Activated CD4-positive, alpha-beta T cell treated with anti-CD3 and anti-CD28 coated beads, Interleukin-10, Interleukin-2, amounts not matched to agents 100 ng/mL and 50 ng/mL, durations not matched to agents 16 hours and 8 hours (primary cell): ENCODE data around the gene ADAT1.
A peak's percentile ranks its signal among the peaks of the same experiment; 100 is the strongest.

Experiments used
- DNase-seq: peaks from one replicate; pipeline ENCODE4 v3.0.0-alpha.2; 2020

Gene ADAT1, protein sequence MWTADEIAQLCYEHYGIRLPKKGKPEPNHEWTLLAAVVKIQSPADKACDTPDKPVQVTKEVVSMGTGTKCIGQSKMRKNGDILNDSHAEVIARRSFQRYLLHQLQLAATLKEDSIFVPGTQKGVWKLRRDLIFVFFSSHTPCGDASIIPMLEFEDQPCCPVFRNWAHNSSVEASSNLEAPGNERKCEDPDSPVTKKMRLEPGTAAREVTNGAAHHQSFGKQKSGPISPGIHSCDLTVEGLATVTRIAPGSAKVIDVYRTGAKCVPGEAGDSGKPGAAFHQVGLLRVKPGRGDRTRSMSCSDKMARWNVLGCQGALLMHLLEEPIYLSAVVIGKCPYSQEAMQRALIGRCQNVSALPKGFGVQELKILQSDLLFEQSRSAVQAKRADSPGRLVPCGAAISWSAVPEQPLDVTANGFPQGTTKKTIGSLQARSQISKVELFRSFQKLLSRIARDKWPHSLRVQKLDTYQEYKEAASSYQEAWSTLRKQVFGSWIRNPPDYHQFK

DNA sequence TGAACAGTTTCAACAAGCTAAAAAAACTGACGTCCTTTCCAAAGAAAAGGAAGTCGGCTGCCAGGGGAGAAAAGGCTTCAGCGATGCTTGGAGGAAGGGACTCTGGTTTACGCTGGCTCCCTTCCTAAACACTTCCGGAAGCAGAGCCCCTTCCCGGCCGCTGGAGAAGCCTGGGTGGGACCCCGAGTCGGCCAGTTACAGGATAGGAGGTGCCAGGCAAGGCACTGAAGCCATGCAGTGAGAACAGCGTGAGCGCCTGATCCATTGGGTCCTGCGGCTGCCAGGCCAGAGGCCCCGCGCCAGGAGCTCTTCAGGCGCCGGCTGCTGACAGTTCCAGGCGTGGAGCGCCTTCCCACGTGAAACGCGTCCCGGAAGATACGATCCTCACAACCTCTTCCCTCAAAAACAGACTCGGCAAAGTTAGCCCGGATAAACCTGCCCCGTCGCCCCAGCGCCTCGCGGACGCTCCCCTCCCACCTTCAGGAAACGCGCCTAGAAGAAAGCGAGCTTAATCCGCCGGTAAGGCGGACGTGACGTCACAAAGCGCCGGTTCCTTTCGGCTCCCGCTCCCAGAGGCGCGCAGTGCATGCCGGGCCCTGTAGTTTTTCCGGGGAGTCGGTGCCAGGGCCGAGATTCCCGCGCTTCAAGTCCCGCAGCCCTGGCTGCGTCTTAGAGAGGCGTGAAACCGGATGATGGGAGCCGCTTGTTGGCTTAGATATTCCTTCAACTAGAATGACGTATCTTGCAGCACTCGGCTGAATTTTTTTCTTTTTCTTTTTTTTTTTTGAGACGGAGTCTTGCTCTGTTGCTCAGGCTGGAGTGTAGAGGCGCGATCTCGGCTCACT is at the start of gene ADAT1:
TSS of gene ADAT1 (minus strand) at position 521 of the 845 bp plus-strand sequence. CDS start 2,482 bp downstream, outside the sequence.
- DNase-seq, result peak; percentile 98

DNA sequence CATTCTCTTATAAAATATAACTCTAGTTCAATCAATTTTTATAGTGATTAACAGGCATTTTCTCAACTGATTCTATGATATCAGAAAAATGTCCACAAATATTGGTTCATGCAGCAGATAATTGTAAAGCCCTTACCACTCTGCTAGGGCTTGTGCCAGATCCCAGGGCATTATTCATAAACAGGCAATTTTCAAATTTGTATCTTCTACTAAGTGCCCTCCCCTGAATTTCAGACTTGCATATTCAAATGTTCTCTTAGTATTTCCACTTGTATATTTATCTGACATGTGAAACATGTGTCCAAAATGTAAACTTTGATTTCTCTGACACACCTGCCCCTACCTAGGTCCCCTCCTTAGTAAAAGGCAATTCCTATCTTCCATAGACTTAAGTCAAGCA is 44.4 kb upstream of the ADAT1 start:
- no peak for DNase-seq

DNA sequence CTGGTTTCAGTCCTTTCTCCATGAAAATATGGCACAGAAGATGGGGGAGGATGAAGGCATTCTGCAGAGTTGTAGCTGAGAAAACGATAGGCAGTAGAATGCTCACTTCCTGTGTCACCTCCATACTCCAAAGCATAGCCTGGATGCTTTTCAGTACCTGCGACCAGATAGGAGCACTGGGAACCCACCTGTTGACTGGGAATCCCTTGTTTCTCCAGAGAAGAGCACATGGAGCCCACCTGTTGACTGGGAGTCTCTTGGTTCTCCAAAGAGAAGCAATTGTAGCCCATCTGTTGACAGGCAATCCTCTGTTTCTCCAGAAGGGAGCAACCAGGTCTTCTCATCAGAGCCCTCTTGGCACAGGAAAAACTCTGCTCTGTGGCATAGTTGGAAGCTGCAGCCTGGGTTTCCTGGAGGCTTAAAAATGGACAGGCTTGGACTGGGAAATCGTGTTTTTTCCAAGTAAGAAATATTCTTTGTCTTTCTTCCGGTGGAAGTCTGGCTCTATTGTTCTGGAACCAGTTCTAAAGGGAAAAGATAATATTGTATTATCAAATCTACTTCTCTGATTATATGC is 37.7 kb upstream of the ADAT1 start:
- no peak for DNase-seq

DNA sequence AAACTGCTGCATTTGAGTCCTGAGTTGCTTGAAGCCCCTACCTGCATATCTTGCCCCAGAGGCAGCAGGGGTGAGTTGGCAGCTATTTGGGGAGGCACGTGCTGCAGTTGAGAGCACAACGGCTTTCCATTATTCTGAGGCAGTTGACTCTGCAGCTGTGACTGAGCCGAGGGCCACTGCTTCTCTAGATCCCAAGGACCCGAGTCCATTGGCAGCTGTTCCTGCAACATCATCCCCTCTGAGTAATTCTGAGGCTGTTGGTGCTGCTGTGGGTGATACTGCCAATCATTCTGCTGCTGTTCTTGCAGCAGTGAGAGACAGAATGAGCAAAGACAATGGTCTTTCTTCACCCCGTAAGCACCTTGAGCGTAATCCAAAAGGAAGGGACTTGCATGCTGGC is 37.2 kb upstream of the ADAT1 start:
- DNase-seq, result no peak

DNA sequence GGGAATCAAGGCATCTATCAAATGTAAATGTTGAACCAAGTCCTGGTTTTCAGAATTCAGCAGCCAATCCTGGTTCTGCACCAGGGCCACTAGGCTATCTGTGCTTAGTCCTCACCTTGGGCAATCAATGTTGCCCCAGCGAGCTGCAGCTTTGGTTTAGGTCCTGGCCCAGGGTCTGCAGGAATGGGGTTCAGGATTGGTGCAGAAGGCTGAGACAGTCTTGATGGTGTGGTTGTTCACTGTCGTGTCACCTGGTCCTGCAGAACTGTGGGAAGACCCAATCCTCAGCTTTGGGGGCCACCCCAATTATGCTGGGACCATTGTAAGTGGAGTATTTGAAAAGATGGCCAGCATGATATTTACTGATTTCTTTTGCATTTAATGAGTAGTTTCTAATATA is 35.1 kb upstream of the ADAT1 start:
- DNase-seq, result no peak

DNA sequence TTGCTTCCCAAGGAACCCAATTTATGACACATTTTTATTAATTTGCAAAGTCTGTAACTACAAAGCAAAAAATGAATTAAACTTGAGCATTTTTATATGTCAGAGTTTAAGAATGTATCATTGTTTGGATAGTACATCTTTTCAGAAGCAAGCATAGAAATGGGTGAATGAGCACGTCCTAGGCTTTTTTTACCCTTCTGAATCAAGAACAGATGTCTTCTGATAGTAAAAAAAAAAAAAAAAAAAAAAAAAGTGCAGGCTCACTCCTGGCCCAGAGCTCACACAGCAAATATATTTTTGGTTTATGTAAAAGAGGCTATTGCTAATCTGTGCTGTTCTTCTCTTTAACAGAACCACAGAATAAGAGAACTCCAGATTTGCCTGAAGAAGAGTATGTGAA is 30.8 kb upstream of the ADAT1 start:
- DNase-seq, result no peak

DNA sequence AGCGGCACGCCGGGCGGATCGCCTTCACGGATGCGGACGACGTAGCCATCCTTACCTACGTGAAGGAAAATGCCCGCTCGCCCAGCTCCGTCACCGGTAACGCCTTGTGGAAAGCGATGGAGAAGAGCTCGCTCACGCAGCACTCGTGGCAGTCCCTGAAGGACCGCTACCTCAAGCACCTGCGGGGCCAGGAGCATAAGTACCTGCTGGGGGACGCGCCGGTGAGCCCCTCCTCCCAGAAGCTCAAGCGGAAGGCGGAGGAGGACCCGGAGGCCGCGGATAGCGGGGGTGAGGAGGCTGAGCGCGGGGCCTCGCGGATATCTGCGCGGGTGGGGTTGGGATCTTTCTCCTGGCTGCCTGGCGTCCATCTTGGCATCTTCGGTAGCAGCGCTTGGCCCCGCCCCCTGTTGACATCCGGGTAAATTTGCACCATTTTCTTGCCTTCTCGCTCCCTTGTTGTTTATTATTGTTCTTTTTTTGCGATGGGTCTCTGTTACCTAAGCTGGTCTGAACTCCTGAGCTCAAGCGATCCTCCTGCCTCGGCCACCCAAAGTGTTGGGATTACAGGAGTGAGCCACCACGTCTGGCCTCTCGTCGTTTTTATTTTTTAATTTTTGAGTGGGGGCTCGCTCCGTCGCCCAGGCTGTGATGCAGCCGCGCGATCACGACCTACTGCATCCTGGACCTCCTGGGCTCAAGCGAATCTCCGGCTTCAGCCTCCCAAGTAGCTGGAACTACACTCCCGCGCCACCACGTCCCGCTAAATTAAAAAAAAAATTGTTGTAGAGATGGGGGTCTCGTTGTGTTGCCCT is 25.4 kb upstream of the ADAT1 start:
- DNase-seq, result peak; percentile 85

DNA sequence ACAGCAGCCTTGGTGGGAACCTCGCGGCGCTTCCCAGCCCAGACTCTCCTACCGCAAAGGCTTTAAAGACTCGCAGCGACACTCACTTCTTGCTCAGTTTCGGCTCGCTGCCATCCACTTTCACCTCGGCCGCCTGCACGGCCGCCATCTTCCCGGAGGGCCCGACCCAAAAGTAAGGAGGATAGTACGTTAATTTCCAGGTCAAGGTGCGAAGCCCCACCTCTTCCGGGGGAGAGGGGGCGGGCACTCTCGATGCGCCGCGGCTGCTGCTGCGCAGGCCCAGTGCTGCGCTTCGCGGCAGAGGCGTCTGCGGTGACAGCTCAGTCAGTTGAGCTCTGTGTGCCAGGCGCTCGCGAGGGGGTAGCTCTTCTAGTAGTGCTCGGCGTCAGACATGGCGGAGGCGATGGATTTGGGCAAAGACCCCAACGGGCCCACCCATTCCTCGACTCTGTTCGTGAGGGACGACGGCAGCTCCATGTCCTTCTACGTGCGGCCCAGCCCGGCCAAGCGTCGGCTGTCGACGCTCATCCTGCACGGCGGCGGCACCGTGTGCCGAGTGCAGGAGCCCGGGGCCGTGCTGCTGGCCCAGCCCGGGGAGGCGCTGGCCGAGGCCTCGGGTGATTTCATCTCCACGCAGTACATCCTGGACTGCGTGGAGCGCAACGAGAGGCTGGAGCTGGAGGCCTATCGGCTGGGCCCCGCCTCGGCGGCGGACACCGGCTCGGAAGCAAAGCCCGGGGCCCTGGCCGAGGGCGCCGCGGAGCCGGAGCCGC is 24.6 kb upstream of the ADAT1 start, which contains the start of the genes KARS1 and TERF2IP:
TSS of gene KARS1 (minus strand) at position 174 of the 773 bp plus-strand sequence. CDS start at position 148, 26 bp downstream.
TSS of gene TERF2IP (plus strand) at position 282 of the 773 bp plus-strand sequence. CDS start at position 392, 110 bp downstream.
- DNase-seq, result peak; percentile 97

DNA sequence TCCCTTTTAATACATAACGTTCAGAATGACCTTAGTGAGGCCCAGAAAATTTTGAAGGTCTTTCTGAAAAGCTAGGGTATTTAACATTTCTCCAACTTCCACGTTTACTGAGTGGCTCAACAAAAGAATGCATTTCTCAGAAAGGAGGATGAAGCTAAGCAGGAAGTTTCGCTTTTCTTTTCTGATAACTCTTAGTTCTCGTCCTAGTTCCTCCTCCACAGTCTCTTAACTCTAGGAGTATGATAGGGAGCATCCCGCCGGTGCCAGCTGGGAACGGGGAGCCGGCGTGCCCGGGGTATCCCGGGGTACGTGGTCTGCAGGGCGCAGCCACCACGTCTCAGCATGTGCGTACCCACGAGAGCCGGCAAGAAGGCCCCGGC is 24.0 kb upstream of the ADAT1 start:
- DNase-seq, result no peak

DNA sequence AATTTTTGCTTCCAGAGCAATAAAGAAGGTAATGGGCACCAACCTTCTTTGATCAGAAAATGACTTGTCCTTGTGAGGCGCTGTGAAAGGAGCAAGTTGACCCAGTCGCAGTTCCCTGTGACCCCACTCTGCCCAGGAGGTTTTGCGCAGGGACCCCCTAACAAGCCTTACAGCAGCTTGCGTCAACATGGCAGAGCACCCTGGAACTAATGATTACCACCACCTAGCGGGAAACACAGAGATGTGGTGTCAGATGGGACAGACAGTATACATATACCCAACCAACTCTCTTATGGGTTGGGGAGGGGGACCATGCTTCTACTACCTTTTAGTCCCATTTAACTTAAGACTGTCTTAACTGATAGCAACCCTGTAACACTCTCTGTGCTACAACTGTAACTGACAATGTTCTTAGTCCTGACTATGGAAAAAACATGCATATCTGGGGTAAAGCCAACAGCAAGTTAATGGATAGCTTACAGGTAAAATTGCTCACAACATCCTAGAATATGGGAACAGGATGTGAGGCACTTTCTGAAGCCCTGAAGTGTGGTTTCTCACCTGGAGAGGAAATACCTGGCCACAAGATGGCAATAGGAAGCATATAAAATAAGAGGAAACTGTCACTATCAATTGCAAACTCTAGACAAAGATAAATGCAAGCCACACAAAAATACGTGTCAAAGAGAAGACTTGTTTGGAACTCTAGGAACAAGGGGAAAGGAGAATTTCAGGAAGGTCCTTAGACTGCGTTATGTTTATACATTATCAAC is 21.3 kb upstream of the ADAT1 start:
- no peak for DNase-seq

DNA sequence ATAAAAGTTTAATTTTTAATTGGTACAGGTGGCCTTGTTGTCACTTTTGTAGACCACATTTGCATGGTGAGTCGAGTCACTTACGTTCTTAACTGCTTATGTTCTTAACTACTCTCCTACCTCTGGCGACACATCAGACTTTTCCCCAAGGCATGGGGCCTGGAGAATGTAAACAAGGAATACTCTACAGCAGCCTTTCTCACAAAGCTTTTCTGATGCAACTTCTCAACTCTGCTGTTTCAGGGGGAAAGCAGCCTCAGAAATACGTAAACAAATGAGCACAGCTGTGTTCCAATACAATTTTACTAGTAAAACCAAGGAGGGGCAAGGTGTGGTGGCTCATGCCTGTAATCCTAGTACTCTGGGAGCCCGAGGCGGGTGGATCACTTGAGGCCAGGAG is 17.5 kb upstream of the ADAT1 start:
- DNase-seq, result no peak

DNA sequence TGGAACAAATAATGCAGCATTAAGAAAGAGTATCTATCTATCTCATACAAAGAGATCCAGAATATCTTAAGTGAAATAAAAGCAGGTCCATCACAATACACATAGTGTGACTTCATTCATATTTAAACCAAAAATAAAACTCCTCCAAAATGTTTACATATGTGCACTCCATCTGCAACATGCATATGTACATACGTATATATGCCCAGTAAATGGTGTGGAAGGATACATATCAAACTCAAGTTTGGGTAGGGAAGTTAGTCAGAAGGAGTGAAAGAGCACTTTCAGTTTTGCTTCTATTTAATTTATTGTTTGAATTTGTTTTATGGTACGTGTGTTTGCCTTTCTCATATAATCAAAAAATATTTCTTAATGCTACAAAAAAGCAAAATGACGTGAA is 12.0 kb upstream of the ADAT1 start:
- no peak for DNase-seq

DNA sequence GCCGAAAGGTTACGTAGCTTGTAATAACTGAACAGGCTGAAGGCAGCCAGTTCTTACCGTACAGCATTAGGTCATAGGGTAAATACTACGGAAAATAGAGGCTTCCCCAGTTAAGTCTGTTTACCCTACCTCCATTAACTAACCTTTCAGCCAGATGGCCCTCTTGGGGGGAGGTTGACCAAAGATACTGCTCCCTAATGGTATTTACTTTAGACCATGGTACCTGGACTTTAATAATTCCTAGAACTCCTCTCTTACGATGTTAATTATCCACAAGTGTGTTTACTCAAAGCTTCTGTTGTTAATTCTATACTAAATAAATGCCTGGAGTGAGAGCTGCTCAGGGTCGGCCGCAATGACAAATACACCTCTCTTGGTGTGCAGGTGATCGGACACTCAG is 9.8 kb upstream of the ADAT1 start:
- no peak for DNase-seq

DNA sequence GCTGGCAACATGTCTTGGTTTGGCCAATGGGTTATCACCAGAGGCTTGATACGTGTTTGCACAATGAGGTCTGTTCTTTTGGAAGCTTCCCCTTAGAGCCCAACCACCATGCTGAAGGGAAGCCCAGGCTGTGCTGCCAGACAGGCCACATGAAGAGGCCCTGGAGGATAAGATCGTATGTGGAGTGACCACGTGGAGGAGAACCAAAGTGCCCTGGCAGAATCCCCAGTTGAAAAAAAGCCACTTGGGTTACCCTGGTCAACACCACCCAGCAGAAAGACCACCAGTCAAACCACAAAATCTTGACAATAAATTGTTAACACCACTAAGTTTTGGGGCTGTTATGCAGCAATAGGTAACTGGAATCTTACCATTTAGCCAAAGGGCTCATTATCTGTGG is 7.0 kb upstream of the ADAT1 start:
- no peak for DNase-seq

DNA sequence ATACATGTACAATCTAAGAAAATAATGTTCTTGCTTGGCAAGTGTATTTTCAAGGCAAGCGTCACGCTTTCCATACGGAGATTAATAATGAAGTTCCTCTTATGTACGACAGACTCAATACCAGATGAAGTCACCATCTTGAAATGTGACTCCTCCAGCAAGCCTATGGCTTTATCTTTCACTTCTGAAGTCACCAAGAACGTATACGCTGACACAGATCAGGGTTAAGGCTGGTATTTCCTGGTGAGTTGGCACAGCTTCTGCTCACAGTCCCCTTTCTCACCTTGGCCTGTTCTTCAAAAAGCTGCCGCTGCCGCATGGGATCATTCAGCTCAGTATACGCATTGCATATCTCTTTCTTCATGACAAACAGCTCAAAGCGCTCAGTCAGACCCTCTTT is 6.1 kb upstream of the ADAT1 start:
- no peak for DNase-seq

DNA sequence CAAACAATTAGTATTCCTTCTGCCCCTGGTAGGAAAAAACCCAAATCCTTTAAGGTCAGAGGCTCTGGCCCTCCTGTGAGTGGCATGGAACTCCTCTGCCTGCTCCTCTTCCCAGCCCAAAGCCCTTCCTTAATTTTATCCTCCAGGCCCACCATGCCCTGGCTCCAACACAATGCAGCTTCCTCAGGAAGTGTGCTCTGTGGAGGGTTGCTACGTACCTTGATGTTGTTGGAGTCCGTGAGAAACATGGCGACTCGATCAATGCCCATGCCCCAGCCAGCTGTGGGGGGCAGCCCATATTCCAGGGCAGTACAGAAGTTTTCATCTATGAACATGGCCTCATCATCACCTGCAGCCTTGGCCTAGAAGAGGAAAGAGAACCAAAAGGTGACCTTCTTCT is 5.3 kb upstream of the ADAT1 start:
- no peak for DNase-seq

DNA sequence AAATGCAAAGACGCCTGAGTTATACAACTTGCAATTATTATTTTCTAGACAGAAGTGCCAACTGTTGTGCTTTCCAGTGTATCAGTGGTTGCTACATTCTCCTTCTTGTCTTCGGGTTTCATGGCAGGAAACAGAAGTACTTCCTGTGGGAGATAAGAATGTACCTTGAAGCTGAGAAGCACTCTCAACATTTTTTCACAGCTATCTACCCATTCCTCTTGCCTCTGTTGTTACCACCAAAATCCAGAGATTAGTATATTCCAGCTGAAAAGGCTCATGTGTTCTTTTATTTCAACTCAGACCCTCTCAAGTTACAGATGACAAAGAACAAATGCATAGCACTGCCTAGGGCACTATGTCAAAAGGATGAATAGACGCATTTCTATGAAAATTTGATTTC is 4.8 kb upstream of the ADAT1 start:
- no peak for DNase-seq

DNA sequence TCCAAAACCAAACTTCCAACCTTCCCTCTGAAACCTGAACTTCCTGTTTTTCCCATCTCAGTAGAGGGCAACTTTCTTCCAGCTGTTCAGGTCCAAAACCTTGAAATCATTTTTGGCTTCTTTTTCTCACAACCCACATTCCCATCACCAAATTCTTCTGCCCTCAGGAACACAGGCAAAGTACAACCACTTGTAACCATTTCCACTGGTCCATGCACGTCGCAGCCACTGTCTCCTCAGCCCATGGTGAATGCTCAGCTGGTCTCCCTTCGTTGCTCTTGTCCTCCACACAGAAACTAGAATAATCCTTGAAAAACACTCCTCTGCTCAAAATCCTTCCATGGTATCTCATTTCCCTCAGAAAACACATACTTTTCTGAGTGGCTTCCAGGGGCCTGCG is 3.7 kb upstream of the ADAT1 start:
- no peak for DNase-seq

DNA sequence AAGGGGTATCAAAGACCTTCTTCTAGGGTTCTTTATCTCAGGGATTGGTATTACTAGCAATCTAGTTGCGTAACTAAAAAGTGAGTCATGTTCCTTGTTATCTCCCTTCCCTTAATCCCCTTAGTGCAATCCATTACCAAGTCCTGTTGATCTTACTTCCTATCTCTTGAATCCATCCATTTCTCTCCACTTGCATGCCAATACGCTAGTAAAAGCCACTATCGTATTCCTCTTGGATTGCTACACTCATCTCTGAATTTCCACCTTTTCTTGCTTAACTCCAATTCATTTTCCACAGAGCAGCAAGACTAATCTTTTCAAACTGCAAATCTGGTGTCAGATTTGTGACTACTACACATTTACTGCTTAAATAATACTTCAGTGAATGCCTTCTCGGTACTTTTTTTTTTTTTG is 1.8 kb upstream of the ADAT1 start:
- DNase-seq, result no peak

DNA sequence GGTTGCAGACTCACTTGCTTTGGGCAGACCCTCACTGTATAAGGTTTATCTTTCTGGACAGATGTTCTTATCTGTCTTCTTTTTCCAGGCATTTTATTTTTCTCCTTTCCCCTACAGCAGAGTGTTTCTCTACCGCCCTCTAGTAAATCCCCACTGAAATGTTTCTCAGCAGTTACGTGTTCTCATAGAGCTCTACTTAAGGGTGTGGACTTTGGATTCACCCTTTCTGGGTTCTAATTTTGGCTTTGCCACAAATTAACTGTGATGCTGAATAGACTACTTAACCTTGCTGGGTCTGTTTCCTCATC is 2.0 kb downstream of the ADAT1 start:
- DNase-seq, result peak; percentile 47
